HG03025 (cell line): ENCODE measurements around the gene TALDO1.

Source experiments
- ATAC-seq: cut with Tn5 transposase; IDR thresholded peaks from one replicate; pipeline ENCODE4 v1.9.1; 2021; ENCODE audit warnings: mild to moderate bottlenecking, moderate library complexity; ENCODE audit not compliant: unreplicated experiment, low FRiP score

Gene TALDO1

DNA sequence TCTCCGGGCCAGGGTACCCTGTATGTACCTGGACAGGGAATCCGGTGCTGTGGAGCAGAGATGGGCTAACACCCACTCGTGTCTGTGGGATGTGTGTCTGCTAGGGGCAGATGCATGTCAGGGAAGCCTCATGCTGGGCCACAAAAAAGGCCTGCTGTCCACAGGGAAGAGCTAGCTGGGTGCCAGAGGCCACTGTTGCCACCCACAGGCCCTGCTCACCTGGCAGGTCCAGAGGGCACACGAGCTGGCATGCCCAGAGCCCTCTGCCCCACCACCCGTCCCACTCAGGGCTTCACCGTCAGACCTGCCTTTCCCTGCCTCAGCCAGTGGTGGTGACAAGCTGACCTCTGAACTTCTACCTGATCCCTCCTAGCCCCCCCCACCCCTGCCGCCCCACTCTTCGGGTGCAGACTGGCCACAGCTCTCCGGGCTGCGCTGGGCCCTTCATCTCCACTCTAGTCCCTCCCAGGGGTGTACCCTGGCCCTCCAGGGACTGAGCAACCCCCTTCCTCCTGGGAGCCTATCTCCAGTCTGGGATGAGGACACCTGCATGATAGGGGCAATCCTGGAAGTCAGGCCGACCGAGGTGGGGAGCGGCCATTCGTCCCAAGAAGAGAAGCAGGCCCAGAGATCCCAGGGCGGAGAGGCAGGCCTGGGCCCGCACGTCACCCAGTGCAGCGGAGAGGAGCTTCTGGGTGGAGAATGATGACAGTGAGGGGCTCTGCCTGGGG lies 49.5 kb downstream of the TALDO1 start:
- no peak for ATAC-seq

DNA sequence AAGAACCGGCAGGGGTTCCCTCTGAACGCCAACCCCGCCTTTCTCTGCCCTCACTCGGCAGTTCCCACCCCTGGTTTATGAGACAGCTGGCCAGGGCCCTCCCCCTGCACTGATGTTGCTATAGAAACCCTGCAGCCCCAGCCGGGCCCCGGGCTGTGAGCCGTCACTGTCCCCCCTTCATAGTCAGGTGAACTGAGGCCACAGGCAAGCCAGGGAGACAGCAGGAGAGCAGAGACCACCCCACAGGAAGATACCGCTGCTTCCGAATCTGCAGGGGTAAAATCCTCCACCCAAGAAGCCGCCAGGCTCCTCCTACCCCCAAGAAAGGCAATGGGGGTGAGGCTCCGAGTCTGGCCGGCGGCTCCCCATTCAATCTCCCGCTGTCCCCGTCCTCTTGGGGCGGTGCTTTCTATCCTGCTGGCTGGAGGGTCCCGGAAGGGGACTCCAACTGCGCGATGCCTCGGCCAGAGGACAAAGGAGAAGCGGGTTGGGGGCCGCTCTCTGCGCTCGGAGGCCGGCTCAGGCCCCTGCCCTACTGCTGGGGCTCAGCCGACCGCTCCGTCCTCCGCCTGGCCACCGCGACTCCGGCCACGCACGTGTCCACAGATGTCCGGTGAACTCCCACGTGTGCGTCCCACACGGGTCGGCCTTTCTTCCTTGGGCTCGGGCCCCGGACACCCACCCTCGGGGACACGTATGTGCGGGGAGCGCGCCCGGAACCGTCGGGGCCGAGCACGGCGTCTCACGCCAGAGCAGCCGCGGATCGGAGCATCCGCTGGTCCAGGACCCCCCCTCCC lies 50.2 kb downstream of the TALDO1 start:
- peak; percentile 28 for ATAC-seq

DNA sequence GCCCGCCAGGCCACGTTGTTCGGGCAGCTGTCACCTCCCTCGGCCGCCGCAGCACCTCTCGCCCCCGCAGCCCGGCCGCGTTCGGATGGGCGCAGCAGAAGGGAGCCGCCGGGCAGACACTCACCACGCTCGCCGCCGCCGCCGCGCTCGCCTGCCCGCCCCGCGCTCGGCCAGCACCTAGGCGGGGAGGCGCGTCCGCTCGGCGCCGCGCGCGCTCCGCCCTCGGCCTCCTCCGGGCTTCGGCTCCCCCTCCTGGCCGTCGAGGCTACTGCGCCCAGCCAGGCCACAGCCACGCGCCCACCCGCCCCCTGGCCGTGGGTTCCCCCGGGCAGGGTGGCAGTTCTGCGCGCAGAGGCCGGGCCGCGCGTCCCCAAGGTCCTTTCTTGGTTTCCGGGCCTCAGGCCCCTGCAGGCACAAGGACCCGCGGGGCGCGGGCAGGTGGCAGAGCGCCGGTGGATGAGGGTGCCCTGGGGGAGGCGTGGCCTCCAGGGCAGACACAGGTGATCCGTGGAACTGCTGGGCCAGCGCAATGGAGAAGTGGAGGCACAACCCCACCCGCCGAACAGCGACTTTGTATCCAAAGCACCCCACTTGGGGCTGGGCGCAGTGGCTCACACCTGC lies 50.9 kb downstream of the TALDO1 start, which contains the start of gene SLC25A22:
TSS of gene SLC25A22 (minus strand) at position 189 of the 621 bp plus-strand sequence. CDS start 3,275 bp downstream, outside the sequence.
- peak; percentile 40 for ATAC-seq

DNA sequence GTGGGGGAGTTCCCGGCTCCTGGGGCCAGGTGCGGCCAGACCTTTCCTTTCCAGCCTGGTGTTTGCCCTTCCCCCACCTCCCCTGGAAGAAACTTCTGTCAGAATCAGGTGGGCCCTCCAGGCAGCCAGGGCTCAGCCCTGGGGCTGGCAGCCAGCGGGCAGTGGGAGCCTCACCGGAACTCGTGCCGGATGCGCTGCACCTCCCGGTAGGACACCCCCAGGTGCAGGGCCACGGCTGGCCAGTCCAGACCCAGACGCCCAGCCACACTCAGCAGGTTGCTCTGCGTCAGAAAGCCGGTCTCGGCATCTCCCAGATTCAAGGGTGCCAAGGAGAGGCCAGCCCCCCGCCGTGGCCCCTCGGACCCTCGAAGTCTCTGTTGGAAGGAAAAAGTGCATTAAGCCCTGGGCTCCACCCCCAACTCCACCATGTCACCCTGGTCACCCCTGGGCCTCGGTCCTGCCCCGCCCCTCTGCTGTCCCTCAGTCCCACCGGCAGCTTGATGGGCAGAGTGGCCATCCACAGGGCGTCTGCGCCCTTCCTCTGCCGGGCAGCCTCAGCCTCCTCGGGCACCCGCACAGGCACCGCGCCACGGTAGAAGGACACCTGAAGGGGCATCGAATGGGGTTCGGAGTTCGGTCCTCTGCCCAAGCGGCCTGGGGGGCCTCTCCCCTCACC lies 52.5 kb downstream of the TALDO1 start:
- no peak for ATAC-seq

DNA sequence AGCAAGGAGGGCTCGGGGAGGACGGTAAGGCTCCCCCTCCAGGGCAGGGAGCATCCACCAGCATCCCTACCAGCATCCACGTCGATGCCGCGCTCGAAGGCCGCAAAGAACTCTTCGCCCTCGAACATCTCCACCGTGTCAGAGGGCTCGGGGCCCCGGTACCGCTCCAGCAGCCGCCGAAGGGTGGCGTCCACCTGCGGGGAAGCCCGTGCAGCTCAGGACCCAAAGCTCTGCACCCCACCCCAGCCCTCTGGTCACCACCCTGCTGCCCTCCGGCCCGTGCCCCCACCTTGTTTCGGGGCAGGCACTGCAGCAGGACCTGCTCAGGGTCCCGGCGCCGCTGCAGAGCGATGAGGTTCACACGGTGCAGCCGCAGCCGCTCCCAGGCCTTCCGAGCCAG lies 53.2 kb downstream of the TALDO1 start:
- no peak for ATAC-seq

DNA sequence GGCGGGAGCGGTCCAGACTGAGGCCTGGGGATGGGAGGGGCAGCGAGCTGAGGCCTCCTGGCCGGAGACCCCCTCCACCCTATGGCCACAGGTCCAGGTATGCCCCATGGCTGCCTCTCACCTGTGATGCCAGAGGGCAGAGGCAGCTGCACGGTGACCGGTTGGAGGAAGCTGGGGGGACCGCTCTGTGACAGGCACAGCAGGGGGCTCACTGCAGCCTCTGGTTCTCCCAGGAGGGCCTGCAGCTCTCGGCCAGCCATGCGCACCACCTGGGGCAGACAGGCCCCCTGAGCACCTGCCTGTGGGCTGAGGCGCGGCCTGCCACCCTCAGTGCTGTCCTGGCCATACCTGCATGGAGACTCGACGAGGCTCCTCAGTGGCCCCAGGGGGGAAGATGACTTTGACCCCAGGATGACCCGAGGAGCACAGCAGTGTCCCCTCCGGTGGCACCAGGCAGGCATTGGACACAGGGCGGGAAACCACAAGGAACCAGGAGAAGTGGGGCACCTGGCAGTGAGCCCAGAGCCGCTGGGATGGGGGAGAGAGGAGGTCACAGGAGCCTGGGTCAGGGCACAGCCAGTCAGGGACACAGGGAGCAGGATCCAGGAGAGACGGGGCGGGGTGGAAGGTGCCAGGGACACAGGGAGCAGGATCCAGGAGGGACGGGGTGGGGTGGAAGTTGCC lies 54.0 kb downstream of the TALDO1 start:
- ATAC-seq = no peak

DNA sequence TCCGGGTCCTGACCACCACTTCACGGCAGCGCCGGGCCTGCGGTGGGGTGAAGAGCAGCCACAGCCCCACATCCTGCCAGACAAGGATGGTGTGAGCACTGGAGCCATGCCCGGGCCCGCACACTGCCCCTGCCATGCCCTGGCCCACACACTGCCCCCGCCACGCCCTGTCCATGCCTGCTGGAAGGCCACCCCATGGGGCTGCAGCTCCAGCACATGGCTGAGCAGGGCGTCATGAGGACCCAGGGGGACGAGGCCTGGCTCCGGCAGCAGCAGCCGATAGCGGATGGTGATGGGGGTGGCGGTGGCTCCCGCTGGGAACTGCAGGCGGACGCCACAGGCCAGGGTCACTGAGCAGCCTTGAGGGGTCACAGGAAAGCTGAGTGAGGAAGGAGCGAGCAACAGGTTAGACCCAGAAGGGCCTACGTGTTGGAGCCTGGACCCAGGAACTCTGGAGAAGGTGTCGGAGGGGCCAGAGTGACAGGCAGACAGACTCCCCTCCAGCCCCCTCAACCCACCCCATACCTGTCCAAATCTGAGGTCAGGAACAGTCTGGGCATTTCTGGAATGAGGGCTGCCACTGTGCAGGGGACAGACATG lies 54.9 kb downstream of the TALDO1 start:
- no peak for ATAC-seq

DNA sequence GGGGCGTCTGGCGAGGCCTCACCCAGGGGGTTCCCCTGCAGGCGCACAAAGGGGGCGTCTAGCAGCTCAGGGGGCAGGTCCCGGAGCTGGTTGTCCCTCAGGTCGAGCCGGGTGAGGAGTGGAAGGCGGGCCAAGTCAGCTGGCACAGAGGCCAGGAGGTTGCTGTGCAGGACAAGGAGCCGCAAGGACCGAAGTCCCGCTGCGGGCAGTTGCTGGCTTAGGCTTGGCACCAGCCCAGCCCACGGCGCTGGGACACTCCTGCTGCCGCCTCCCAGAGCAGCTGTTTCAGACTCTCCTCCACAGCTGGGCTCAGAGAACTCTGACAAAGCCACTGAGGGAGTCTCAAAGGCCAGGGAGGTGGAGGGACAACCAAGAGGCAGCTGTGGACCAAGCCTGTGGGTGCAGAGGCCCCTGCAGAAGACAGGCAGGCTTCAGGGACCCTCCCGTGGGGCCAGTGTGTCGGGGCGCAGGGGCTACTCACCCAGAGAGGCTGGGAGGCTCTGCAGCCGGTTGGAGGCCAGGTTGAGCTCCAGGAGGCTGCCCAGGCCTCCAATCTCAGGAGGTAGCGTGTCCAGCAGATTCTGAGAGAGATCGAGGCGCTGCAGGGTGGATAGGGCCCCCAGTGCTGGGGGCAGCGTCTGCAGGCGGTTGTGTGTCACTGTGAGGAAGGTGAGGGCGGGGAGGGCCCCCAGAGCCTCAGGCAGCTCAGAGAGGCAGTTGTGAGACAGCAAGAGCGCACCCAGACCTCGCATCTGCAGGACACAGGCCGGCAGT lies 55.6 kb downstream of the TALDO1 start:
- ATAC-seq = no peak

DNA sequence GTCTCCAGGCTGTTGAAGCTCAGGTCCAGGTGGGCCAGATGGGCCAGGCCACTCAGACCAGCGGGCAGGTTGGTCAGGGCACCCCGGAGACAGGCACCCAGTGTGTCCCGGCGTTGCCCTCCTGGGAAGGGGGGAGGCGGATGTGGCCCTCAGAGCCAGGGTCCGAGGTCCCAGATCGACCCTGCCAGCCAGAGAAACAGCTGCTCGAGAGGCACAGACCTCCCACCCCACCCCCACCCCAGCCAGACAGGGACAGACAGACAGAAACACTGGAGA lies 56.1 kb downstream of the TALDO1 start:
- no peak for ATAC-seq

DNA sequence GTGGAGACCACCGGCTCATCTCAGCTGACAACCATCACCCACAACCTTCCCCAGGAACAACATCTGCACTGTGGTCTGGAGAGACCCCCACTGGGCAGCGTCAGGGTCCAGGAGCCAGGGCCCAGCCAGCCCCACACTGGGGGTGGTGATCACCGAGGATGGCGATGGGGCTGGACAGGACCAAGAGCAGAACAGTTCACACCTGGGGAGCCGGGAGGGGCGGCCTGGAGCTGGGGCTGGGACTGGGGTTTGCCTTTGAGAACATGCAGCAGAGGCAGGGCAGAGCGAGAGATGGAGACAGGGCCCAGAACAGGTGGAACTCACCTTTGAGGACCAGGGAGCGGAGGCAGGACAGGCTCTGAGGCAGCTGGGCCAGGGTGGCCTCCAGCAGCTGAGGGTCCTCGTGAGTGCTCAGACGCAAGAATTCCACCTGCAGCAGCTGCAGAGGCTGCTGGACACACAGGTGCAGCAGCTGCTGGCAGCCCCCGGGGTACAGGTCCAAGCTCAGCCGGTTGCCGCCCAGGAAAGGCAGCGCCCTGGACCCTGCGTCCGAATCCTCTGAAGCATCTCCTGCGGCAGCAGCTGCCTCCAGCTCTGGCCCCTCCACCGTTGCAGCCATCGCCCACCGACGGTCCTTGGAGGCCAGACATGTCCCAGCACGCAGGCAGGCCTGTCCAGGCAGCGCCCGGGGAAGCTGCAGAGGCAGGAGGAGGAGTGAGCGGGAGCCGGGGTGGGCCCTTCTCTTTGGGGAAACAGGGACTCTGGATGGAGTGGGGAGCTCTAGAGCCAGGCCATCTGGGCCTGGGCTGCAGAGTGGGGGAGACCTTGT lies 56.7 kb downstream of the TALDO1 start:
- ATAC-seq = no peak

DNA sequence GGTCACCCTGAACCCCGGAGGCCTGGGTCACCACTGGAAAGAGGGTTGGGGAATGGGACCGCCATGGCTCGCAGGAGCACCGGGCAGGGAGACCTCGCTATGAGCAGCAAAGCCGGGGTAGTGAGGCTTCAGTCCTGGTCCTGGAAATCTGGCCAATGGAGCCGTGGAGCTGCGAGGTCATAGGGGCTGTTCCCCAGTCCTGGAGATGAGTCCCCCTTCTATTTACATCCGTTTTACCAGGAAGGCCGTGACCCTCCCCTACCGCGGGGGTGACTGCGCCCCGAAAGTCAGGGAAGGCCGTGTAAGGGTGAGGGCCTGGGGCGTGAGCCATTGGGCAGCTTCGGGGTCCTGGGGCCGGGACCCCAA lies 57.3 kb downstream of the TALDO1 start:
- ATAC-seq = no peak

DNA sequence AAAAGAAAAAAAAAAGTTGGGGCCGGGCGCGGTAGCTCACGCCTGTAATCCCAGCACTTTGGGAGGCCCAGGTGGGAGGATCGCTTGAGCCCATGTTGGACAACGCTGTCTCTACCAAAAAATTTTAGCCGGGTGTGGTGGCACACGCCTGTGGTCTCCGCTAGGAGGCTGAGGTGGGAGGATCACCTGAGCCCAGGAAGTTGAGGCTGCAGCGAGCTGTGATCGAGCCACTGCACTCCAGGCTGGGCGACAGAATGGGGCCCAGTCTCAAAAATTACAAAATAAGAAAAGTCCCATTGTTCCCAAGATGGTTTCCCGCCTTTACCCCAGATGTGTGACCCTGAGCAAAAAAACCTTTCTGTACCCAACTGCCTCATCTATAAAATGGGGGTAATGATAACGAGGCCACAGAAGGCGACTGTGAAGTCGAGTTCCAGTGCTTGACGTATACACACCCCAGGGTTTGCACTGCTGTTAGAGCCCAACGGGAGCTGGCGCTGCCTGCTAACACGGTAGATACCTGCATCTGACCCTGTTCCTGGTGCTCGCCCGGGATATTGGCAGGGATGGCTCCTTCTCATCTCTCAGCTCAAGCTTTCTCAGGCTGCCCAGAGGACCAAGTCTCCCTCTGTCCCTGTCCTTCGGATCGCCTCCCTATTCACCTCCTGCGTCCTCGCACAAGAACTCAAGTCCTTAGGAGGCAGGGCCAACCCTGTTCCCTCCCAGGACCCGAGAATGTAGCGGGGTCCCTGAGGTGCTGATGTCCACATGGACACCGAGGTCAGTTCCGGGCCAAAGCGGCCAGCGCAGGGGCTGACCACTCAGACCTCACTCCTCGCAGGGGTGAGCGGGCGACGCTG lies 61.4 kb downstream of the TALDO1 start:
- ATAC-seq = no peak

DNA sequence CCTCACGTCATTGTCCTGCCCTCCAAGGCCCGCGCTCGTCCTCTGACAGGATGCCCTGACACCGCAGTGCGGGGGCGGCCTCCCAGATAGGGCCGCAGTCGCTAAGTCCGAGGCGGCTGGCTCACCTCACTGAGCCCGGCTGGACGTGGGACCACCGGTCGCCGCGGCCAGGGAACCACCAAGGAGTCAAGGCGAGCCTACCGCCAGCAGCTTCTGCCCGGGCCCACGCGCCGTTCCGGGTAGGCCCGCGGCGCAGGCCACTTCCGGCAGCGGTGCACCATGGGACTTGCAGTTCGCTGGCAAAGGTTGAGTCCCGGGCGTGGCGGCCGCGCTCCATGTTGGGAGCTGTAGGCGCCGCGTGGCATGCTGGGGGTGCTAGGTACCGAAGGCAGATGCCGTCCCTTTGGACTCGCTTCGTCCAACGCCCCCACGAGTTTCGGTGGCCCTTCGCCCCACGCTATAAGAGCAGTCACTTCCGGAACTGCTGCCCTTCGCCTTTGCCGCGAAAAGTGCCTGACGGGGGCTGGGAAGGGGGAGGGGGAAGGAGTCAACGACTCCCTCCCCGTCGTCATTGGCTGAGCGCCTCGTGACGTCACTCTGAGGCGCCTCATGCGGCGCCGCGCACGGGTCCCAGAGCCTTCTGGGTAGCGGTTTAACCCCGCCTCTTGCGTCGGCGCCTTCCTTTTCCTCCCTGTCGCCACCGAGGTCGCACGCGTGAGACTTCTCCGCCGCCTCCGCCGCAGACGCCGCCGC lies 62.2 kb downstream of the TALDO1 start, which contains the start of gene RPLP2:
TSS of gene RPLP2 (plus strand) at position 681 of the 753 bp plus-strand sequence. CDS start 268 bp downstream, outside the sequence.
- peak; percentile 63 for ATAC-seq

DNA sequence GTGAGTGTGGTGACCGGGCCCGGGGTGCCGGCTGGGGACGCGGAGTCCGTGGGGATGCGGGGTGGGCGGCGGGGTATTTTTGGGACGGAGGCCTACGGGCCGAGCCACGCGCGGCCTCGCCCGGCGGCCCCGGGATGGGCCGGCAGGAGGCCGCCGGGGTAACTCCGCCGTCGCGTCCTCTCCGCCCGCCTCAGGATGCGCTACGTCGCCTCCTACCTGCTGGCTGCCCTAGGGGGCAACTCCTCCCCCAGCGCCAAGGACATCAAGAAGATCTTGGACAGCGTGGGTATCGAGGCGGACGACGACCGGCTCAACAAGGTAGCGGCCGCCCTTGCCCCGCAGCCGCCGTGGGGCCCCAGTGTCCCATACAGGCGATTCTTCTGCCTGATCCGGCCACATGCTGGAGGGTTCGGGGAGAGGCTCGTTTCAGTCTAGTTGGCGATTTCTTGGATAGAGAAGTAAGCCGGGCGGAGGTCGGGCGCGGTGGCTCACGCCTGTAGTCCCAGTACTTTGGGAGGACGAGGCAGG lies 62.8 kb downstream of the TALDO1 start:
- ATAC-seq = no peak

DNA sequence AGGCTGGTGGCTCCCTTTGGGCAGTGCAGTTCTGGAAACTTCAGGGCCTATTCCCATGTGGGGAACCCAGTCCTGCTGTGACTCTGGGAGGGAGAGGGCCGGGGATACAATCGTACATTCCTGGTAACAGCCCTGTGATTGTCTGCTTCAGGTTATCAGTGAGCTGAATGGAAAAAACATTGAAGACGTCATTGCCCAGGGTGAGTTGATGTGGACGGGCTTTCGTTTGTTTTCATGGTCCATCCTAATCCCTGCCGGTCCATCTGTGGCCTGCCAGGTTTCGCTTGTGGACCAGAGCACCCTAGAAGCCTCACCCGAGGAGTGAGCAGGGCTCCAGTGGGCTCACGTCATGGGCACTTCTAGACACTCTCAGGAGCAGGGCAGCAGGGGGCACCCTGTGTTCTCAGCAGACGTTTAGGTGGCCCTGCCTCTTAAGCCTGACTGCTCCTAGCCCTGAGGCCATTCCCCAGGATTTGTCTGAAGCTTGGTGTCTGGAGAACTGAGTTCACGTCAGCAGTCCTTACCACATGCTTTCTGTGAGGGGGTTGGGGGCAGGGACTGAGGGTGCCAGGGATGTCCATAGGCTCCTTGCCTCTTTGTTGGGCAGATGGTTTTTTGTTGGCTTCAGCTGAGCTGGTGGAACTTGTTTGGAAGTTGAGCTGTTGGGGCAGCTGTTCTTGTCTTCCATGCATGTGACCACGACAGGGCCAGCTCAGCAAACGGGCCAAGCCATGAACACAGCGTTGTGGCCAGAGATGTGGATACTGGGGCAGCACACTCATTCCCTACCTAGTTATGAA lies 64.4 kb downstream of the TALDO1 start:
- no peak for ATAC-seq

DNA sequence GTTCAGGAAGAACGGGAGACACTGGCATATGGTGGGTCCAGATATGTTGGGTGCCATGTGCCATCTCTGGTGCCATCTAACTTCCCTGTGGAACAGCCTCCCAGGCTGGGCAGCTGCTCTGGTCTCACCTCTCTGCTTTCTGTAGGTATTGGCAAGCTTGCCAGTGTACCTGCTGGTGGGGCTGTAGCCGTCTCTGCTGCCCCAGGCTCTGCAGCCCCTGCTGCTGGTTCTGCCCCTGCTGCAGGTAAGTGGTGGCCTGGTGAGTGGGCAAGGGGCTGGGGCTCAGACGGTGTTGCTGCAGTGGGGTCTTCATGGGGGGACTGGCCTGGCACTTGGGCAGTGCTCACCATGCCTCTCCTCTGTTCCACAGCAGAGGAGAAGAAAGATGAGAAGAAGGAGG lies 65.1 kb downstream of the TALDO1 start:
- ATAC-seq = no peak
